ENCODE data around the gene TTI1.

DNA sequence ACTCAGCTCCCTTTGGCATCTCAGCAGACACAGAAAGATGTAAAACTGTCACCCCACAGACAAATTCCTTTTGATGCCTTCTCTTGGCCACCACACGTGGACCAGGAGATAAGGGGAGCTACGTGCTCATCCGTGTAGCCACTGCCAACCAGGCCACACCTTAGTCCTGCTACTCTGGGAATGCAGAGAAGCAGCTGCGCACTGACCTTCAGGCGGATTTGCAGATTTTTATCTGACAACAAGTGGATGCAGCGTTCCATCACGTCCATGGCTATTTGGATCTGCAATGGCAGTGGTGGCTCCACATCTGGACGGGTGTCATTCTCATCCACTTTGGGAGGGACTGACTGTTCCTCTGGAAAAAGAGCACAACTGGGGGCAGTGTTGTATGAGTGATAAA, 30.8 kb downstream of the TTI1 start:
- TF ChIP-seq, protein P1, sequence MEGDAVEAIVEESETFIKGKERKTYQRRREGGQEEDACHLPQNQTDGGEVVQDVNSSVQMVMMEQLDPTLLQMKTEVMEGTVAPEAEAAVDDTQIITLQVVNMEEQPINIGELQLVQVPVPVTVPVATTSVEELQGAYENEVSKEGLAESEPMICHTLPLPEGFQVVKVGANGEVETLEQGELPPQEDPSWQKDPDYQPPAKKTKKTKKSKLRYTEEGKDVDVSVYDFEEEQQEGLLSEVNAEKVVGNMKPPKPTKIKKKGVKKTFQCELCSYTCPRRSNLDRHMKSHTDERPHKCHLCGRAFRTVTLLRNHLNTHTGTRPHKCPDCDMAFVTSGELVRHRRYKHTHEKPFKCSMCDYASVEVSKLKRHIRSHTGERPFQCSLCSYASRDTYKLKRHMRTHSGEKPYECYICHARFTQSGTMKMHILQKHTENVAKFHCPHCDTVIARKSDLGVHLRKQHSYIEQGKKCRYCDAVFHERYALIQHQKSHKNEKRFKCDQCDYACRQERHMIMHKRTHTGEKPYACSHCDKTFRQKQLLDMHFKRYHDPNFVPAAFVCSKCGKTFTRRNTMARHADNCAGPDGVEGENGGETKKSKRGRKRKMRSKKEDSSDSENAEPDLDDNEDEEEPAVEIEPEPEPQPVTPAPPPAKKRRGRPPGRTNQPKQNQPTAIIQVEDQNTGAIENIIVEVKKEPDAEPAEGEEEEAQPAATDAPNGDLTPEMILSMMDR (IDR thresholded peaks at IDR 0.05): no peak
- TF ChIP-seq POLR2AphosphoS5 (IDR thresholded peaks at IDR 0.05; ENCODE audit: low read depth, low read length): no peak

Data from Panc1 (cell line).